SK-N-MC (cell line): ENCODE data around the gene KLHL14.

Experiments
- EZH2 ChIP-seq: fragments of 200-600 bp; sonication (generic); IDR thresholded peaks from one replicate; pipeline ENCODE4 v1.6.1; 2017; ENCODE audit warnings: antibody characterized with exemption
- FOXP2 ChIP-seq: optimal IDR thresholded peaks from 2 replicates; pipeline ENCODE3; 2011; ENCODE audit warnings: mild to moderate bottlenecking, moderate library complexity; ENCODE audit not compliant: insufficient read depth; ENCODE audit errors: extremely low read length, control extremely low read depth
- POLR2AphosphoS5 ChIP-seq: IDR thresholded peaks from 2 replicates; pipeline ENCODE4 v1.6.1; 2012; ENCODE audit warnings: mild to moderate bottlenecking, low read depth, low read length, borderline replicate concordance

DNA sequence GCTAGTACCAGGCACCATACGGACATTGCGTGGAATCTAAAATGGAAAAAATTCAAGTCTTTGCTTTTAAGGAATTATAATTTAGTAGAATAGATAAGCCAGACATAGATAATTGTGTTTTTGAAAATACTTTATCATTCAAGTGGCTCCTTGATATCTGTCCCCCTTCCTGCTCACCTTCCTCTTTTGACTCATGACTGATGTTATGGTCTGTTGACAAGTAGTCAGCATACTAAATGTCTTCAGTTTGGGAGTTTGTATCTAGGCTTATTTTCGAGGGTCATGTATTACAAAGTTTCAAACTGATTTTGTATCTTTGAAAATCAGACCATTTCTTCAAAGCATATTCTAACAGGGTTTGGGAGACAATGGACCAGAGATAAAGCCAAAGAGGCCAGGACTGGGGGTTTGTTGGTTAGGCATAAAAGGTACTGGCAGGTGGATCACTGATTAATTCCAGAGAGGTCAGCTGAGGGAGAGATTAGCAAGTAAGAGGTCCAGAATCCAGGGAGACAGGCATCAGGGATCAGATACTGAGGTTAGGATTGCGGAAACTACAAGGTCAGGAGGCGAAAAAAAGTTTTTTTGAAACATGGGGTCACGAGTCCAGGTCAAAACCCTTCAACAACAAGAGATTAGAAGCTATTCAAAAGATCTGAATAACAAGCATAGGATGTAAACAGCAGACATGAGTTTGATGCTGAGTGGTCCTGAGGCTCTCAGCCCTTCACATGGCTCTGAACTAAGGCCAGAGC lies 31.5 kb upstream of the KLHL14 start:
- no peak for TF ChIP-seq POLR2AphosphoS5
- no peak for TF ChIP-seq EZH2
- no peak for TF ChIP-seq FOXP2
